IPS-NIHi7 (cell line): ENCODE data around the gene AHCTF1.
"Not testable (repeated sequence)": the region's sequence is repeated elsewhere in the genome, so short reads cannot be mapped to it uniquely, and the experiment has no call there.

Source experiments
- DNase-seq: peaks from one replicate; pipeline ENCODE4 v3.0.0; 2012; ENCODE audit warnings: mixed read lengths; ENCODE audit errors: extremely low spot score

The AHCTF1 gene

DNA sequence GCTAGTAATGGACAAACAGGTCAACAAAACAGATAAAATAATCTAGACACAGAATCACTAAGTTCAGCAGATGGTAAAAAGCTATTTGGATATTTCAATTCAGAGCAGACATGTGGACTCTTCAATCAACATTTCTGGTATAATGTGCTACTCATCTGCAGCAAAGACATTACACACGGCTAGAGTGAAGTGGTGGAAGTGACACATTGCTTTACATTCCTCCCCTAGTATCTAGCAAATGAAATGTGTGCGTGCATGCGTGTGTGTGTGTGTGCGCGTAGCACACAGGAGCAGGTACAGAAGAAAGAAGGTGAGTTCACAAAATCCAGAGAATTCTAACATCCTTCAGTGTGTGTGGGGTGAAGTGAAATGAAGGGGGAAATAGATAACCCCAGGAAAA, 8.3 kb downstream of the AHCTF1 start:
- DNase-seq: no peak

DNA sequence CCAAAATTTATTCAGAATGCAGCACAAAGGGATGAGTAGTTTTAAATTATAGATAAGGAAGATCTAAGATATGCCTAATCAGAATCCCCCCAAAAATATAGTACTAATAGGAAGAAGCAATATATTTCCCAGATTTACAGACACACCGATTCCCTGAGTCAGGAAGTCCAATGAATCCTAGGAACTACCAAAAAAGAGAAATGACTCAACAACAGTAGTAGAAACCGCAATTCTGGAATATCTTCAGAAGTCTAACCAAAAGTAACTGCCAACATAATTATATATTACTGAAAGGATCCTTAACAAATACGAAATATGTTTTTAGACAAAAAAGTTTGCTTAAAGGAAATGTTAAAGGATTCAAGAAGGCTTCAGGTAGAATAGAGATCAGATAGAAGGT, 10.3 kb downstream of the AHCTF1 start:
- DNase-seq: no peak

DNA sequence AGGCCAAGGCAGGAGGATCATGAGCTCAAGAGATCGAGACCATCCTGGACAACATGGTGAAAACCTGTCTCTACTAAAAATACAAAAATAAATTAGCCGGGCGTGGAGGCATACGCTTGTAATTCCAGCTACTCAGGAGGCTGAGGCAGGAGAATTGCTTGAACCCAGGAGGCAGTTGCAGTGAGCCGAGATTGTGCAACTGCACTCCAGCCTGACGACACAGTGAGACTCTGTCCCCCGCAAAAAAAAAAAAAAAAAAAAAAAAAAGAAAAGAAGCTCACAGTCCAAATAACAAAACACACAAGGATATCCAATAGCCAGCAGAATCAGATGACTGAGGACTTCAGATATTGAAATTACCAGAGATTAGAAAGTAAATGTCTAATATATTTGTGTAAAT, 11.8 kb downstream of the AHCTF1 start:
- no peak for DNase-seq

DNA sequence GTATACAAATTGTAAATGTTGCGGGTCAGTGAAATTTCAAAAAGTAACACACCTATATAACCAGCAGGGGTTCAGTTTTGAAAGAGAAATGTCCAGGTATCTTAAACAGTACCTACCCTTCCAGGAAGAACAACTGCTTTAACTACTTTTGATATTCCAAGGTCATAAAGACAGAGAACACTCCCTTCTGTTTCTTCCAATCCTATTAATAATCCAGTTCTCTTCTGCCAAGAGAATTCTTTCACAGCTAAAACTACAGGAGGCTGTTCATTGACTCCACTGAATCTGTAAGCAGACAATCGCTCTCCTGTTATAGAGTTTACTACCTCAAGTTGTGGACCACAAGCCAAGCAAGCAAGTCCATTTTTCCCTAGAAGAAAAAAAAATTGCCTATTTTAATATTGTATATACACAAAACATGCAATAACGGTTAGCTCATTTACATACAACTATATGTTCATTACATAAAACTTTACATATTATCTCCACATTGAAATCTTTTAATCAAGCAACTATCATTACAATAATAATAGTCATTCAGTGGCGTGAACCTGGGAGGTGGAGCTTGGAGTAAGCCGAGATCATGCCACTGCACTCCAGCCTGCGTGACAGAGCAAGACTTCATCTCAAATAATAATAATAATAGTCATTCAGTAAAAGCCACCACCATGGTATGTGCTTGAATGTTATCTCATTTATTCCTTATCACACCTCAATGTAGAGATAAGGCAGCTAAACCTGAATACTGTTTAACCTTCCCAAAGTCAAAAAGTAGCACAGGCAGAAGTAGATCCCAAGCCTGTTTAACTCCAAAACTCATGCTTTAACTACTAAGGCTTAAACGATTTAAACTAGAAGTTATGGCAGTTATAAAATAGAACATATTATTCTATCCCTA, 15.5 kb downstream of the AHCTF1 start:
- not testable (repeated sequence) for DNase-seq

DNA sequence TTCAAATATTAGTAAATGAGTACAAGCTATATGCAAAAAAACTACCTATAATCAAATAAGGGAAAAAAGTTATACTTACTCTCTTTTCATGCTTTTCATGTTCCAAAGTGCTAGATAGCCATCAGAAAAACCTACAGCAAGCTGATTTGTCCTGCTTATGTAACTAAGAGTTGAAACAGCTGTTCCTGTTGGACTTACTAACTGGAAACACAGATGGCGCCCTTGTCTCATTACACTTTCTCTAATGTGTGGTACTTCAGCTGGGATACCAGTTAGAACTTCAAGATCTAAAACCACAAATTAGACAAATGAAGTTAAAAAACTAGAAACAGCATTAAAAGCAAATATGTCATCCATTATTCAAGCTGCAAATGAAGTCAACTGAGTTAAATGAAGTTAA, 24.3 kb downstream of the AHCTF1 start:
- DNase-seq: no peak

DNA sequence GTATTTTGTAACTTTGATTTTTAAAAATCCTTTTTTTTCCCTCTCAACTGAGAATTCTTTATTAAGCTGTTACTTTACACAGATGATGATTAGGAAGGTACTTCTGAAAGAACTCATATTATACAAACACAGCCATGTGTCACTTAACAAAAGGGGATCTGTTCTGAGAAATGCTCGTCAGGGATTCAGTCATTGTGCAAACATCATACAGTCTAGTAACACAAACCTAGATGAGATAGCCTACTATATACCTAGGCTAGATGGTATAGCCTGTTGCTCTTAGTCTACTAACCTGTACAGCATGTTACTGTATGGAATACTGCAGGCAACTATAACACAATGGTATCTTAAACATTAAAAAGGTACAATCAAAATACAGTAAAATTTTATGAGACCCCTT, 24.9 kb downstream of the AHCTF1 start:
- no peak for DNase-seq

DNA sequence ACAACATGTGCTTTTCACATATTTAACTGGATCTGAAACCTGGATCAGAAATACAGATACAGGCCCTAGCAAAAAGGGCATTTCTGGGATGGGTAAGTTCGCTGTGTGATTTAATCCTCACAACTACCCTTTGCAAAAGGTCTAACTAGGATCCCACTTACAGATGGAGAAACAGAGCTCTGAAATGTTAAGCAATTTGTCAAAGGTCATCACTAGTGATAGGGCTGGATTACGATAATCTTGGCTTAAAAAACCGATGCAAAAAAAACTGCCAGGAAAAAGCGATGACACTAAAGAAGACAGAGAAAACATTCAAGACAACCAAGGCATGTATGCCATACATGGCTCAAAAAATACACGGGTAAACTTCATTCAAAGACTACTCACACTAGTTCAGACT, 29.9 kb downstream of the AHCTF1 start:
- DNase-seq: no peak

DNA sequence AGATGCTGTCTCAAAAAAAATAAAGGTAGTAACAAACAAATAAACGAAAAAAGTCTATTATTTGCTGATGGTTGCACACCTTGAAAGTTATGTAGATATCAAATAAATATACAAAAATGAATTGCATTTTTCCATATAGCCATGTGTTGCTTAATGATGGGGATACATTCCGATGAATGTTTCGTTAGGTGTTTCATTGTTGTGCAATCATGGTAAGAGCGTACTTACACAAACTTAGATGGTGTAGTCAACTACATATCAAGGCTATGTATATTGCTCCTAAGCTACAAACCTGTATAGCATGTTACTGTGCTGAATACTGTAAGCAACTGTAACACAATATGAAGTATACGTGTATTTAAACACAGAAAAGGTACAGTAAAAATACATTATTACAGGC, 34.4 kb downstream of the AHCTF1 start:
- DNase-seq: no peak

DNA sequence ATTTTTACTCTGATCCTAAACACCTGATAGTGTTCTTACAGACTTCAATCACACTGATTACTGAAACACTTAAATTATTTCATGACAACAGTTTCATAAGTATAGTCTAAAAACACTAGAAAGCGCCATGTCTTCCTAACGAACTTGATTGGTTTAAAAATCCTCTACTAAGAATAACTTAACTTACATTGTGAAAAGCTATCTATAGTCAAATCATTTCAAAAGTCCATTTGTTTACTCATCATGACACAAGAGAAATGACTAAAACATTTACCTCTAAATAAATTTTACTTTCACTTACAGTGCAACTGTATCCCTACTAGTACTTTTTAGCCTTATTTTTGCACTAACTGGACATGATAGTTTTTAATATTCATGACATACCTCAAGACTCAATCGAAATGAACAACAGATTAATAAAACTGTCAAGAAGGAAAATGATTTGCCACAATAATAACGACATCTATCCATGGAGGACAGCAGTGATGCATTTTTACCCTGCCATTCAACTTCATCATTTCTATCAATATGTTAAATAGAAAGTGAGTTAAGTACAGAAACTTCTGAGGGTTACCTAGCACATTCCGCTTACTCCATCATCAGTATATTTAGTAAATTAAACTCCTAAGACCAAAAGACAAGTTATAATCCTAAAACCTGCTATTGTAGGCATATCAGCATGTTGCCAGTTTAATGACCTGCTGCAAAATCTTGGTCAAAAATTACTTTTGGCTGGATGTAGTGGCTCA, 38.4 kb downstream of the AHCTF1 start:
- no peak for DNase-seq

DNA sequence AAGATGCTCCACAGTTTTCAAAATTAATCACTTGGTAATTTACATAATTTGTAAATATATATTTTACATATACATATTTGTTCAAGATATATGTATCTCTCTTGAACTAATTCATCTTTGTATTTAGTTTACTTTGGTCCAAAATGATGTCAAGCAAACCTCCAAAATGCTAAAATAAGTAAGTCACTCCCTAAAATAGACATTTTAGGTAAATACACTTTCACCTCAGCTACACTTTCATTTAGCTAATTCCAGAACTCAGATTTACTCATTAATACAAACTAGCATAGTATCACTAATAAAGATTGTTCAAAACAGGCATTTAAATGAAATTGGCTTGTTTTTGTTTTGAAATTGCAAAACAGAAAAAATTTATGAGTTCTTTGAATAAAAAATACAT, 40.6 kb downstream of the AHCTF1 start:
- no peak for DNase-seq

DNA sequence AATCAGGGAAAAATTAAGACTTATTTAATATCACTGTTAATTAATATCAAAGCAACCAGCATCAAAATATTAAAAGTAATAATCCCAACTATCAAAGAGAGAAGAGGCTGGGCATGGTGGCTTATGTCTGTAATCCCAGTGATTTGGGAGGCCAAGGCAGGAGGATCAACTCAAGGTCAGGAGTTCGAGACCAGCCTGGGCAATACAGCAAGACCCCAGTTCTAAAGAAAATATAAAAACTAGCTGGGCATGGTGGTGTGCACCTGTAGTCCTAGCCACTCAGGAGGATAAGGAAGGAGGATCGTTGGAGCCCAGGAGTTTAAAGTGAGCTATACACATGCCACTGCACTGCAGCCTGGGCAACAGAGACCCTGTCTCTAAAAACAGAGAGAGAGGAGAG, 43.2 kb downstream of the AHCTF1 start:
- no peak for DNase-seq

DNA sequence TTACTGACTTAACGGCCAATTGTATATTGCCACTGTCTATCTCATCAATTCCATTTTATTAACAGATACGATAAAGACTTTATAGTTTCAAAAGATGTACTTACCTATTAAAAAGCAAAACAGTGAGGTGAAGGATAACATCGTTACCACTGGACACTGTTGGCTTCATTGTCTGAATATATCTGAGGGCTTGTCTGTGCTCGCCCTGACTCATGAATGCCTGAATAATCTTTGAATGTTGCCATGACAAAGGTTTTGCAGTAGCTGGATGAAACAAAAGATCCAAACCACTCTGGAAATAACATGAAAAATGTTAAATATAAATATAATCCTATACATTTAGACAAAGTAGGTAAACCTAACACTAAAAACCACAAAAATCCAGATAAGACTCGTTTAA, 46.4 kb downstream of the AHCTF1 start:
- not testable (repeated sequence) for DNase-seq

DNA sequence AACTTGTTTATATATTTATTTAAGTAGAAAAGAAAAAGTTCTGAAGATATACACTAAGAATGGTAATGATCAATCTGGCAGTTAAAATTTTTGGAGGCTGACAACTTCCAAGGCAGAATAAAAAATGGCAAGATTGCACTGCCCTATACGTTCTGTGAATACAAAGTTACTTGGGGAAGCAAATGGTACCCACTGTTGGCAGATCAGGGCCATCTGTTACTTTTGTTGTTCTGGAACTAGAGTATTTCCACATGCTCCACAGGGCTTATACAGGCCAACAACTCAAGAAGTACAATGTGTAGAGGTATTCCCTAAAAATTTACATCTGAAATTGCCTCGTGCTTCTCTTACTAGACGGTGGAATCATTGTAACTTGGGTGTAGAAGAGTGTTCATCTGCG, 53.2 kb downstream of the AHCTF1 start:
- no peak for DNase-seq

DNA sequence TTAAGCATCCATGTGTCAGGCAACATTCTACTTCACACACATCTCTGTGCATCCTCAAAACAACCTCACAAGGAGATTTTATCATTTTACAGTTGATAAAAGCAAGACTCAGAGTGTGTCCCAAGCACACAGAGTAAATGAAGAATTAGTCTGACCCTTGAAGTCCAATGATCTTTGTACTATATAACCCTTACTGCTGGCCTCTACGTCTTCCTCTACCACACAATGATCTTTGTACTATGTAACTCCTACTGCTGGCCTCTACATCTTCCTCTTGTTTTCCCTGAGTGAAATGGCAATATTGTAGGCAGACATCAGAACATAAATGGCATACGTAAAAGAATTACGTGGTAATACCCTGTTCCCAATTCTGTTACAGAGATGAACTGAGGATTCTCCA, 55.3 kb downstream of the AHCTF1 start:
- no peak for DNase-seq

DNA sequence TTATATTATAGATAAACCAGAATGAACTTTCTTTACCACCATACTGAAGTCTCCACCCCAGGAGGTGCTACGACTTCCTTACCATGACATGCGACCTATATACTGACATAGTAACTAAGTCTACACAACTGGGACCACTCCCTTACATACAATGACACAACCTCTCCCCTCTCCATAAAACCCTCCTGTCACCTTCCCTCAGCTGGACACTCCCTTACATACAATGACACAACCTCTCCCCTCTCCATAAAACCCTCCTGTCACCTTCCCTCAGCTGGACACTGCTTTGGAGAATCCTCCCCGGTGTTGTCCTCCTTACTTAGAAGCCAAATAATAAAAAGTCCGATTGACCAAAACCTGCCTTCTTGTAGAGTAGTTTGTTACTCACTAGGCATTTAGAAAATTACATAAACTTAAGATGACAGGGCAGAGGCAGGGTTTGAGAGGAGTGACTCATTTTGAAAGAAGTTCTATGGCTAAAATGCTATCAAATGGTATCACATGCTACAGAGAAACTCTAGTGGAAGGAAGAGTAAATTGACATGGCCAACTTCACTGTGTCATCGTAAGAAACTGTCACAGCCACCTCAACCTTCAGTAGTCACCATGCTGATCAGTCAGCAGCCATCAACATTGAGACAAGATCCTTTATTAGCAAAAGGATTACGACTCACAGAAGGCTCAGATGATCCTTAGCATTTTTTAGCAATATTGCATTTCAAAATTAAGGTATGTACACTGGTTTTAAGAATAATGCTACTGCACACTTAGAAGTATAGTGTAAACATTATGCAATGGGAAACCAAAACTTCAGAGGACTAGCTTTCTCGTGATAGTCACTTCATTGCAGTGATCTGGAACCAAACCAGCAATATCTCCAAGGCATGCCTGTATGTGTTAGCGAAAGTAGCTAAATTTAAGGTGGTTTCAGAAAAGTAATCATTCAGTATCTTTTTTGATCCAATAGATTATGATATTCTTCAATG, 56.4 kb downstream of the AHCTF1 start:
- DNase-seq: no peak

DNA sequence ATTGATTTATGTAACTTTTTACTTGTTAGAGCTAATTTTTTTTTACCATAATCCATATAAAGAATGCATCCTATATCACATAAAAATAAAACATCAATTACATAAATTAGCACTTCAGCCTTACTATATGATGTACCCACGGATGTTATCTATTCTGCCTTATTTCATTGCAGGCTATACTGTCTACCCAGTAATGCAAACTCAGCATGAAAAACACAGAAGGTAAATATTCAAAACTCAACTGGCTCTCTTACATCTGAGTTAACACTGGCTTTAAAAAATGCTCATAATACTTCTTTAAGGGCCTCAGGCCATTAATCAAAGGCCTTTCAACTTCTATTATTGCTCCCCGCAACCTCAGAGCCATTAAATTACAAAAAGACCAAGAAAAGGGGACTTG, 65.8 kb downstream of the AHCTF1 start:
- no peak for DNase-seq

DNA sequence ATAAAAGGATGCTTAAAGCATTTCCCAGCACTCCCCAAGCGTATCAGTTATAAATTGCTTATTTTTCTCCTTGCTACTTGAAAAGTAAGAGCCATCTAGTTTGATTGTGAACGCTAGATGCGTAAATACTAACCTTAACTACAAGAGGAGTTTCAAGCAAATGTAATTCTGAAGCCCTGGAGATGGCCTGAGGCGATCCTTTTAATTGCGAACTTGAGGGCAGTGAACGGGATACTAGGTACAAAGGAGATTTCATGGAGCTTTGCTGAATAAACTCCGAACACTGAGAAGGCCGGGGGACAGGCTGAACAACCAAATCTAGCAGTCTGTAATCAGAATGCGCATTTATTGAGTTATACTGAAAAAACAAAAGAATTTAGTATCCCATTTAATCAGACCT, 68.0 kb downstream of the AHCTF1 start:
- DNase-seq: not testable (repeated sequence)

DNA sequence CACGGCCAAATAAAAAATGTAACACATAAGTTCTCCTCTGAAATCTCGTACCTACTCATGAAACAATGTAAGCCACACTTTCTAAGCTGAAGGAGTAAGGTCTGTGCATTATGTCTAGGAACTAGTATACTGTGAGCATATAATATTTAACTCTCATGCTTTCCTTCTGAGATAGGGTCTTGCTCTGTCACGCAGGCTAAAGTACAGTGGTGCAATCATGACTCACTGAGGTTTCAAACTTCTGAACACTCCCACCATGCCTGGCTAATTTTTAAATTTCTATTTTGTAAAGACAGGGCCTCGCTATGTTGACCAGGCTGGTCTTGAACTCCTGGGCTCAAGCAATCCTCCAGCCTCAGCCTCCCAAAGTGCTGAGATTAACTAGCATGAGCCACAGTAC, 71.3 kb downstream of the AHCTF1 start:
- DNase-seq: no peak

DNA sequence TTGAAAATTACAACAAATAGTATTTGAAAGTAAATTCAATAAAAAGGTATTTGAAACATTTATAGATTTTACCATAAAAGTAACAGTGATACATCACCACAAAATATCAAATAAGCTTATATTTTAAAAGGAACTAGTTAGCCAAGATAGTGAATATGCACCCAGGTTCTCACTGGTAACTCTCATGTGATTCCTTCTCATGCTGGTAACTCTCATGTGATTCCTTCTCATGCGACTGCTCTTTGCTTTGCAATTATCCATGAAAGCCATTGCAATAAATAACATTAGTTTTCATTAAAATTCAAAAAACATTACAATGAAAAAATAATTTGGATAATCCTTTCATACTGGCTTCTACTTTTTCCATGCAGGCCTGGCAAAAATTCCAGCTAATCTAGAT, 75.4 kb downstream of the AHCTF1 start:
- no peak for DNase-seq

DNA sequence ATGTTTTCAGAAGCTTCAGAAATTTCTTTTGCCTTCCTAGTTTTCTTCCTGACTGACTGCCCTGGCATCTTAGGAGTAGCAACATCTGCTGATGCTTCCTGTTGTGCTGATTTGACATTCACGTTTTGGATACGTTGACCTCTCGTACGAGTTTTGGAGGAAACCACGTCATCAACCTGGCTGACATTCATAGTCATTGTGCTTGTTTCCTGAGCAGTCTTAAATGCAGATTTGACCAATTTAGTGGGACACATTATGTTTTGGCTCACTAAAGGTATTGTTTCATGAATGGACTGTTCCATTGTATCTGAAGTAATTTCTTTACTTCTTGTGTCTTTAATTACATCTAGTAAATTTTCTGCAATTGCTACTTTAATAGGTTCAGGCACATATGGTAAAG, 81.1 kb downstream of the AHCTF1 start:
- DNase-seq: not testable (repeated sequence)

DNA sequence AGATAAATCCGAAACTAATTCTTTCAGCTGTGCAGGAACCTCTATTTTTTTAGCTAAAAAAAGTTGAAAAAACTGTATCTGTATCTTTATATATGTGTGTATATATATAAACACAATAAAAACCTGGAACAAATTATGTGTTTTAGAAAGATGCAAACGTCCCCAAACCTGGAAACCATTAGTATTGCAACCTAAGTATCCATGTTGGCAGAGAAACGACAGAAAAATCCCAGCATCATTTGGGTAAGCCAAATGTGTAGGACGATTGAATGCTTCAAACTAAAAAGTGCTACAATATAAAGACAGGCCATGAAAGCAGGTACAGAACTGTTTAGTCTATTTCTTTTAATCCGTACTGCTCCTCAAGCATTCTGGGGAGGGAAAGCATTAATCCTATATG, 87.9 kb downstream of the AHCTF1 start:
- DNase-seq: no peak

DNA sequence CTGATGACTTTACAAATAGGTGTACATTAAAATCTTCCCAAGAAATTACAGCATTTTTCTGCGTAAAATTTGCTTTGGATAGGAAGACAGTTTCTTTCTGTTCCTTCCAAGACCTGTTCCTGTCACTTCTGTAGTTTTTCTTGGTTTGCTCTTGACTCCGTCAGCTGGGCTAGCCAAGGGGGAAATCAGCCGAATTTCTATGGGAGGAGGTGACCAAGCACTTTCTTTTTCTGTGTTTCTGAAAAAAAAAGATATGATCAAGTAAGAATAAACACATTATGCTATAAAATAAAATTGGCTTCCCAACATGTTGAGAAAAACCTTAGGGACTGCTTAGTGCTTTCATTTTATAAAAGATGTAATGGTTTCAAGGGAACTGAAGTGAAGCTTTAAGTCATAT, 91.0 kb downstream of the AHCTF1 start:
- DNase-seq: not testable (repeated sequence)
